GM19468 (cell line): ENCODE data around the gene IMPDH1.

Source experiments
- ATAC-seq: cut with Tn5 transposase; IDR thresholded peaks from one replicate; pipeline ENCODE4 v1.9.1; 2021; ENCODE audit warnings: mild to moderate bottlenecking, moderate library complexity, moderate number of reproducible peaks; ENCODE audit not compliant: unreplicated experiment; ENCODE audit errors: extremely low read depth

The IMPDH1 gene

GRCh38 chr7:128406314-128407232 lies 3.2 kb downstream of the IMPDH1 start:
- no peak for ATAC-seq

DNA sequence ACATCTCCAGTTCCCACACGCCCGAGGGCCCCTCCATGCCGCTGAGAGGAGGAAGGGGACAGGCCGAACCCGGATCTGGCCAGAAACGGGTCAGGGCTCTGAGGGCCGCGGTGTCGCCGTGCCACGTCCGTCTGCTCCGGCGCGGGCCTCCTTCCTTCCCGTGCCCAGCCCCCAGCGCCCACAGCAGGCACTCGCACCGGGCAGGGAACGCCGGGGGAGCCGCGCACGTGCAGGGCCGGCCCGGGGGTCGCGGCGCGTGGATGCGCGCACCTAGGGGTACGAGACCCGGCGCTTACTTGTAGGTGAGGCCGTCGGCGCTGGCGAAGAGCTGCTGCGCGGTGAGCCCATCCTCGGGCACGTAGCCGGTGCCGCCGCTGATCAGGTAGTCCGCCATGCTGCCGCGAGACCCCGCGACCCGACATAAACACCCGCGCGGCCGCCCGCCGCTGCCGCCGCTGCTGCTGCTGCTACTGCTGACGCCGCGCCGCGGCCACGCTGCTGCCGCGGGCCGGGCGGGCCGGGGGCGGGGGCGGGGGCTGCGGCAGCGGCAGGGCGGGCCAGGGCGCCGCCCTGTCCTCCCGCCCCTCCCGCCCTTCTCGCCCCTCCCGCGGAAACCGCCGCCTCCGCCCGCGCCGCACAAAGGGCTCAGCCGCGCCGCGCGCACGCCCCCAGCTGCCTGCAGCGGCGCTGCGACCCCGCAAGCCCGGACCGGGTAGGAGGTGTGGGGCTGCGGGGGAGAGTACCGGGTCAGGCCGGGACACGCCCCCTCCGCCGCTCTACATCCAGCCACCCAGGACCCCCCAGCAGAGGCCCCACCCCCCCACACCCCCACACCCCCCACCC lies 4.1 kb downstream of the IMPDH1 start:
- no peak for ATAC-seq

DNA sequence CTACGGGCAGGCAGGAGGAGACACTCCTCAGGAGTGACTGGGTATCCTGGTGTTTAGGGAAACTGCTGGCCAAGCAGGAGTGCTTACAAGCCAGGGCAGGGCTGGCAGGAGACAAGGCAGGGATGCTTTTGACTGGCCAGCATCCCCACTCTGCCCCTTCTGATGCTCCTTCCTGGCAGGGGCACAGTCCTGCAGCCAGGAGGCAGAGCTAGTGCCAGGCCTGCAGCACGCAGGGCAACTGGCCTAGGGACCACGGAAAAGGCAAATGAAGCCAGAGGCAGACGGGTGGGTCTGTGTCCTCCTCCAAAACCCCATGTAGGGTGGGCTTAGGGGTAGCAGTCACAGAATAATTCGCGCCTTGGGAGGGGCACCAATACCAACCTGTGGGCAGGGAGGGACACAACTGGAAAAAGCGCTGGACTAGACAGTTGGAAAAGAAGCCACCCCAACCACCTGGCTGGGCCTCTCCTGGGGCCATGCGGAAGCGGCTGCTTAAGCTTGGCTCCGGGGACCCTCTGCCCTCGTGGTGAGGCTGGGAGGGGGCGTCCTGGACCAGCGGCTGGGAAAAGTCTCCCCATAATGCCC lies 4.8 kb downstream of the IMPDH1 start:
- no peak for ATAC-seq

GRCh38 chr7:128404143-128404681 lies 5.6 kb downstream of the IMPDH1 start:
- no peak for ATAC-seq

- ATAC-seq: no peak
Observed at GRCh38 chr7:128403676-128404075, 6.1 kb downstream of the IMPDH1 start.

GRCh38 chr7:128402356-128402755 lies 7.4 kb downstream of the IMPDH1 start:
- ATAC-seq: no peak

GRCh38 chr7:128400566-128400965 lies 9.2 kb downstream of the IMPDH1 start:
- no peak for ATAC-seq

- no peak for ATAC-seq
Observed at GRCh38 chr7:128399991-128400390, 9.8 kb downstream of the IMPDH1 start.

DNA sequence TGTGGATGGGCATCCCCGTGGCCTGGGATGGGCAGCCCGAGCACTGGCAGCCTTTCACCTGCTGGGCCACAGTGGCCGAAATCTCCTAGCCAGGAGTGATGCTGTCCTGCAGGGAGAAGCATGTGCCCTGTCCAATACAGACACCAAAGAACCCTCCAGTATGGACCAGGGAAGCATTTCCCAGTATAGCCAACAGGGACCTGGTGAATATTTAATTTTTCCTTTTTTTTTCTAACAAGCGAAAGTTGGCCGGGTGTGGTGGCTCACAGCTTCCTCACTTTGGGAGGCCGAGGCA lies 11.0 kb downstream of the IMPDH1 start:
- no peak for ATAC-seq

DNA sequence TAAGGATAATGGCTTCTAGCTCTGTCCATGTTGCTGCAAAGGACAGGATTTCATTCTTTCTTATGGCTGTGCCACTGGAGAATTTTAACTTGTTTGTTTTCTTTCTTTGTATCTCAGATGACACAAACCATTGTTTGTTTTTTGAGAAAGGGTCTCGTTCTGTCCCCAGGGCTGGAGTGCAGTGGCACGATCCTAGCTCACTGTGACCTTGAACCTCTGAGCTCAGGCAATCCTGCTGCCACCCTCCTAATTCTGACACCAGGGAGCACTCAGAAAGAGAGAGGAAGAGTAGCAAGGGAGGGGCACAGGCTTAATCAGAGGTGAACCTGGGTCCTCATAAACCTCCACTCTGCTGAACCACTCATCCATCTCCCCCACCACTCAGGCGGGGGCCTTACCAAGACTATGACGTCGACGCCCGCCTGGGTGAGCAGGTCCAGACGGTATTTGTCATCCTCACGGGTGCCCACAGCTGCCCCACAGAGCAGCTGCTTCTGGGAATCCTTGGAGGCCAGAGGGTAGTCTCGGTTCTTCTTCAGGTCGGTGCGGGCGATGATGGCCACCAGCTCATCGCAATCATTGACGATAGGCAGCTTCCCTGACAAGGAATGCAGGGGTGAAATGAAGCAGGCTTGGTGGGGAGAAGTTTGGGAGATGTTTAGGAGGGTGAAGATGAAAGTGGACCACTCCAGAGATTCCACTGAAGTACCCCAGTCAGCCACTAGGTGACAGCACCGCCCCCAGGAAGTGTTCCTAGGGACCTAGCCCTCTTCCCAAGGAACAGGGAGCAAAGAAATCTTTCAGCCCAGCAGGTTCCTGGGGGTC lies 11.6 kb downstream of the IMPDH1 start:
- ATAC-seq: no peak

DNA sequence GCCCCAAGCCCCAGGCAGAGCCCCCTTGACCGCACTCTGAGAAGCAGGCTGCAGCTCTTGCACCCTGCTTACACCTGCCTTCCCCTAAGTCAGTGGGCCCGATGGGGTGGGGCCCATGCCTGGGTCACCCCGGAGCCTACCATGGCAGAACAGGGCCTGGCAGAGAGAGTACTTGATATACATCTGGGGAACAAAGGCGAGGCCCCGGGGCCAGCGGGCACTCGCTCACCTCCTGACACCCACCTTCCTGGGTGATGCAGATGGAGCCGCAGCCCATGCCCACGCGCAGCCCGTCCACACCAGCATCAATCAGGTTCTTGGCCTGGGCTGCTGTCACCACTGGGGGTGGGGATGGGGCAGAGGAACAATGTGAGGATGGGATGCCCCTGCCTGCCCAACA lies 13.4 kb downstream of the IMPDH1 start:
- ATAC-seq: no peak

- ATAC-seq: no peak
Observed at GRCh38 chr7:128395748-128396147, 14.0 kb downstream of the IMPDH1 start.

GRCh38 chr7:128394904-128395496 lies 14.8 kb downstream of the IMPDH1 start:
- no peak for ATAC-seq

DNA sequence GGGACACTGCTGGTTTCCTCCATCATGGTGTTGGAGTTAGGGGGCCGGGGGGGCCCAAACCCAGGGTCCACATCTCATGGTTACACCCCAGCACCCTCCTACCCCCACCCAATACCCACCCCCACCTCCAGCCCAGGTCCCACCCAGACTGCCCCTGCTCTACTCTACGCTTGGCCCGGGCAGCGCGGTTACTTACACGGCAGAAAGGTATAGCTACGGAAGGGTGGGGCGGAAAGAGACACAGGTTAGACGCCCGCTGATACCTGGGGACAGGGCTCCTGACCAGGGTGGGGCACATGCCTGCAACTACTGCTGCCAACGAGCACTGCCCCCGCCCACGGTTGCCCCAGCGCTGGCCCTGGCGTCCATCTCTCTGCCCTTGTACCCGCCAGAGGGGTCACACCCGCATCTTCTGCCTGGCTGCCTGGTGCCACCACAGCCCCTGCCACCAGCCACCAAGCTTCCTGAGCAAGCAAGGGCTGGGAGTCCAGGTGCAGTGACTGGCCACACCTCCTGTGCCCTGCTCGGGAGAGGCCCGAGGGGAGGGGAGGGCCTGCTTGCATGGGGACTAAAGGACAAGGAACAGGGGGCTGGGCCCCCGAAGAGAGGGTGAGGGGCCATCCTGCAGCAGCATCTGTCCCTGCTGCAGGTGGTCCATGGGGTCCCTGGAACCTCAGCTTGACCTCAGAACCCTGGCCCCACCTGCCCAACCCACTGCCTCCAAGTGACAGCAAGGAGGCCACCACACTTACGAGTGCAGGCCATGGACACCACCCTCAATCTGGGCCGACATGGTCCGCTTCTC lies 16.1 kb downstream of the IMPDH1 start:
- ATAC-seq: no peak

DNA sequence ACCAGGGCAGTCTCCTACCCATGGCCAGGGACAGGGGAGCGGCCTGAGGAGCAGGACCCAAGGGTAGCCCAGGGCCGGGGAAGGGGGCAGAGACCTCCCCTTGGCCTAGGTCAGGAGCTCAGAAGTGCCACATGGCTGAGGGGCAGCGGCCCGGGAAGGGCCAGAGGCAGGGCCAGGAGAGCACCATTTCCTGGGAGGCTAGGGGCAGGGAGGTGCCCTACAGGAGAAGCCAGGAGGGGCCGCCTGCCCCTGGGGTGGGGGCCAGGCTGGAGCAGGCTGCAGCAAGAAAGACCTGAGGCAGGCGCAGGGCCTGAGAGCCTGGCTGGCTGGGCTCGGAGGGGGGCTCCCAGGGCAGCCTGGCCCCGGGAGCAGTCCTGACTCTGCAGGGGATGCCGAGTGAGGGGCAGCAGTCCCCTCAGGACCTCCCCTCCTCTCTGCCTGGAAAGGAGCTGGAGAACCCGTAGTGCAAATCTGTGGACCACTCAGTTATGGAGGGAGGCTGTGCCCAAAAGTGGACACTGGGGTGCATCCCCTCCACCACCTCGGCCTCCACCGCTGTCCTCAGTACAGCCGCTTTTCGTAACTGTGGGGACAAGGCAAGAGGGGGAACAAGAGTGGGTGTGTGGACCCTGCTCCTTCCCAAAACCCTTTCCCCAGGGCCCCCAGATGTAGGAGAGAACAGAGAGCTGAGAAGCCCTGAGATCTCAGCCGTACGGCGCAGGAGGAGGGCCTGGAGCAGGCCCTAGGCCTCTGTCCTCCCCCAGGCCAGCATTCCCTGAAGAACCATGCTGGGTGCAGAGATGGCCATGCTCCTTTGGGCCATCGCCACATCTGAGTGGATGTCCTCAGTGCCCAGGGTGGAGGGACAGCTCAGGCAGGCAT lies 17.1 kb downstream of the IMPDH1 start:
- no peak for ATAC-seq

DNA sequence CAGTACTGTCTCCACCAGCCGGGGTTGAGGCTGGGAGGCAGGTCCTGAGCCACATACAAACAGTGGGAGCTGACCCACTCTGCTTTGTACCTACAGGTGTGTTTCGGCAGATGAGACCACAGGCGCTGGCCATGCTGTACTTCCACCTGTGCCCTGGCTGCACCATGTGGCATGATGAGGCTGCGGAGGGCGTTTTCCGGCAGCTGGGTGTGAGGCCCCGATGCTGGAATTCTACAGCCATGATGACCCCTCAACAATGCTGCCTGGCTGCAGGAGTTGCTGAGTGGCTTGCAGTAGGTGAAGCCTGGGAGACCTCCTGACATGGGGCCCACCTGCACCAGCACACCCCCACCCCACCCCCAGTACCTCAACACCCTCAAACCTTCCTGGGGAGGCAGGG lies 18.0 kb downstream of the IMPDH1 start:
- ATAC-seq: no peak

DNA sequence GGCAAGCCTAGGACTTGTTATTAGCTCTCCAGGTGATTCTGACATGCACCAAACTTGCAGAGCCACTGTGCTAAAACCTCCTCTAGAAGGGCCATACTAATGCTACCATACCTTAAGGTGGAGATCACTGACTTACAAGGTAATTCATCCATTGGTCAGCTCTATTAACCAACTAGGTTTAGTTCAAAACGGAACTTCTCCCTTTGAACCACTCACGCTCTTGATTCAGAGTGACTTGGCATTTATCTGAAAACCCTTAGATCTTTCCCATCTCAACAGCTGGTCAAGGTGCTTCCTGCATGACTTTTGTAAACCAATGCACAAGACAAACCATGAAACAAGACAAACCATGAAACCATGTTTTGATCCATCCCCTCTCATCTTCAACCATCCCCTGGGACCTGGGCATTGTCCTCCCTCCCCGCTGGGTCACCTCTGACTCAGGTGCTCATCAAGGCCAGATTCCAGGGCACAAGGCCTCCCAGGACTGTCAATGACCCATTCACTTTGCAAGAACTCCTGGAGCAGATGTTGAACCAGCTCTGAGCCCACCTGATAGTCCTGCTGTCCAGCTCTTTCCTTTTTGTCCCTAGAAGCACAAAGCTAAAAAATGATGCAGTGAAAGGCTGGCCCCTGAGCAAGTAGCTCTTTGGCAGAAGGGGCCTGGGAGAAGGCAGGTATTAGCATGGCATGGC lies 18.8 kb downstream of the IMPDH1 start:
- ATAC-seq: no peak
